ENCODE results near the gene NEK11.

NEK11 gene

DNA sequence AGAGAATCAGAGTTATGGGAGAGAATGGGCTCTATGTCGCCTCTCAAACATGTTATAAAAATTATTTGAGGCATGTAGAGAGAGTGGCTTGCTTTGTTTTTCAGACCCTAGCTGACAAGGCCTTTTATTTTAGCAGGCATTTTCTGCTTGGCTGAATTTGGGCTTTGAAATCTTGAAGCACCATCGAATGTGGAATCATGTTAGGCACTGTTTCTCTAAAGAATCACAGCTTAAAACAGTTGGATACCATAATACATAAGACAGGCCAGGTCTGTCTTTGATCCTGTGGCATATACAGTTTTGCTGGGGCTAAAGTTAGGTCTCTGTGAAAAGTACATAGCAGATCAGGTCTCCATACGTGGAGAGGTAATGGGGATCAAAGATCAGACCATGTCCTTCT lies 142.7 kb downstream of the NEK11 start:
- TF ChIP-seq FOXM1 (IDR thresholded peaks at IDR 0.05; ENCODE audit: borderline replicate concordance) (no peak), SUZ12 (IDR thresholded peaks at IDR 0.05) (no peak), FOXA1 (IDR thresholded peaks at IDR 0.05) (no peak), LEF1 (IDR thresholded peaks at IDR 0.05; ENCODE audit: borderline replicate concordance) (no peak), SP1 (IDR thresholded peaks at IDR 0.05) (no peak), ARNT (IDR thresholded peaks at IDR 0.05) (no peak), CTBP1 (IDR thresholded peaks at IDR 0.05; ENCODE audit: borderline replicate concordance) (no peak), L3MBTL2 (conservative IDR thresholded peaks at IDR 0.05) (no peak), BHLHE40 (IDR thresholded peaks at IDR 0.05; ENCODE audit: borderline replicate concordance) (no peak), NFRKB (IDR thresholded peaks at IDR 0.05) (no peak), TARDBP (IDR thresholded peaks at IDR 0.05) (no peak), ELF4 (IDR thresholded peaks at IDR 0.05) (no peak), HDGF (IDR thresholded peaks at IDR 0.05; ENCODE audit: borderline replicate concordance) (no peak), FOXK2 (IDR thresholded peaks at IDR 0.05) (no peak)
- TF ChIP-seq, protein P1, sequence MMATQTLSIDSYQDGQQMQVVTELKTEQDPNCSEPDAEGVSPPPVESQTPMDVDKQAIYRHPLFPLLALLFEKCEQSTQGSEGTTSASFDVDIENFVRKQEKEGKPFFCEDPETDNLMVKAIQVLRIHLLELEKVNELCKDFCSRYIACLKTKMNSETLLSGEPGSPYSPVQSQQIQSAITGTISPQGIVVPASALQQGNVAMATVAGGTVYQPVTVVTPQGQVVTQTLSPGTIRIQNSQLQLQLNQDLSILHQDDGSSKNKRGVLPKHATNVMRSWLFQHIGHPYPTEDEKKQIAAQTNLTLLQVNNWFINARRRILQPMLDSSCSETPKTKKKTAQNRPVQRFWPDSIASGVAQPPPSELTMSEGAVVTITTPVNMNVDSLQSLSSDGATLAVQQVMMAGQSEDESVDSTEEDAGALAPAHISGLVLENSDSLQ (IDR thresholded peaks at IDR 0.05): no peak
- DNase-seq (ENCODE audit: extremely low spot score): no peak
- ChIA-PET CTCF (no interaction called here), POLR2A (no interaction called here)

- POLR2A ChIA-PET: no interaction called here
- TF ChIP-seq, protein P1 (IDR thresholded peaks at IDR 0.05): no peak
- TF ChIP-seq ELF4 (IDR thresholded peaks at IDR 0.05) (no peak), NFRKB (IDR thresholded peaks at IDR 0.05) (no peak), L3MBTL2 (conservative IDR thresholded peaks at IDR 0.05) (no peak), FOXK2 (IDR thresholded peaks at IDR 0.05) (no peak), ARNT (IDR thresholded peaks at IDR 0.05) (no peak), CTBP1 (IDR thresholded peaks at IDR 0.05; ENCODE audit: borderline replicate concordance) (no peak), SUZ12 (IDR thresholded peaks at IDR 0.05) (no peak), ZNF384 (IDR thresholded peaks at IDR 0.05) (no peak), BHLHE40 (IDR thresholded peaks at IDR 0.05; ENCODE audit: borderline replicate concordance) (no peak), TARDBP (IDR thresholded peaks at IDR 0.05) (no peak), SP1 (IDR thresholded peaks at IDR 0.05) (no peak), LEF1 (IDR thresholded peaks at IDR 0.05; ENCODE audit: borderline replicate concordance) (no peak), HDGF (IDR thresholded peaks at IDR 0.05; ENCODE audit: borderline replicate concordance) (no peak)
- CTCF ChIA-PET: no interaction called here
- no peak for DNase-seq (ENCODE audit: extremely low spot score)
Observed at GRCh38 chr3:131172502-131173200, 146.0 kb downstream of the NEK11 start.

- no peak for DNase-seq (ENCODE audit: extremely low spot score)
- POLR2A ChIA-PET: no interaction called here
- CTCF ChIA-PET: no interaction called here
- TF ChIP-seq SUZ12 (IDR thresholded peaks at IDR 0.05) (no peak), L3MBTL2 (conservative IDR thresholded peaks at IDR 0.05) (no peak), SP1 (IDR thresholded peaks at IDR 0.05) (no peak), FOXK2 (IDR thresholded peaks at IDR 0.05) (no peak), FOXA1 (IDR thresholded peaks at IDR 0.05) (no peak), FOXM1 (IDR thresholded peaks at IDR 0.05; ENCODE audit: borderline replicate concordance) (no peak), HDGF (IDR thresholded peaks at IDR 0.05; ENCODE audit: borderline replicate concordance) (no peak), LEF1 (IDR thresholded peaks at IDR 0.05; ENCODE audit: borderline replicate concordance) (no peak), CTBP1 (IDR thresholded peaks at IDR 0.05; ENCODE audit: borderline replicate concordance) (no peak), NFRKB (IDR thresholded peaks at IDR 0.05) (no peak), ARNT (IDR thresholded peaks at IDR 0.05) (no peak), TARDBP (IDR thresholded peaks at IDR 0.05) (no peak), BHLHE40 (IDR thresholded peaks at IDR 0.05; ENCODE audit: borderline replicate concordance) (no peak), ELF4 (IDR thresholded peaks at IDR 0.05) (no peak), ZNF384 (IDR thresholded peaks at IDR 0.05) (no peak)
- TF ChIP-seq, protein P1 (IDR thresholded peaks at IDR 0.05): no peak
Observed at GRCh38 chr3:131174752-131175151, 148.1 kb downstream of the NEK11 start.

DNA sequence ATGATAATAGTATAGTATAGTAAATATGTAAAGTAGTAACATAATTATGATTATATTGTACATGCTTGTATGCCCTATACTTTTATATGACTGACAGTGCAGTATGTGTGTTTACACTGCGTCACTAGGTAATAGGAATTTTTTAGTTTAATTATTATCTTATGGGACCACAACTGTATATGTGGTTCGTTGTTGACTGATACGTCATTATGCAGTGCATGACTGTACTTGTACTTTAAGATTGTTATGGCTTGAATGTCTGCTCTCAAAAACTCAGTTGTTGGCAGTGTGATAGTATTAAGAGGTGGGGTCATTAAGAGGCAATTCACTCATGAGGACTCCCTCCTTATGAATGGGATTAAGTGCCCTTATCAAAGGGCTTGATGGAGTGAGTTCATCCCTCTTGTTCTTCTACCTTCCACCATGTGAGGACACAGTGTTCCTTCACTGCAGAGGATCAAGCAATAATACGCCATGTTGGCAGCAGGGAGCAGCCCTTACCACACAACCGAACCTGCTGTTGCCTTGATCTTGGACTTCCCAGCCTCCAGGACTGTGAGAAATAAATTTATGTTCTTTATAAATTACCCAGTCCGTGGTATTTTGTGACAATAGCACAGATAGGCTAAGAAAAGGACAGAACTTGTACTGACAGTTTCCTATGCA lies 152.2 kb downstream of the NEK11 start:
- TF ChIP-seq FOXK2 (IDR thresholded peaks at IDR 0.05) (no peak), TARDBP (IDR thresholded peaks at IDR 0.05) (no peak), L3MBTL2 (conservative IDR thresholded peaks at IDR 0.05) (no peak)
- TF ChIP-seq, protein P1 (IDR thresholded peaks at IDR 0.05): no peak
- DNase-seq (ENCODE audit: extremely low spot score): no peak
- POLR2A ChIA-PET: no interaction called here
- CTCF ChIA-PET: no interaction called here

- ChIA-PET POLR2A (no interaction called here), CTCF (no interaction called here)
- TF ChIP-seq ARNT (IDR thresholded peaks at IDR 0.05) (no peak), LEF1 (IDR thresholded peaks at IDR 0.05; ENCODE audit: borderline replicate concordance) (no peak)
- no peak for DNase-seq (ENCODE audit: extremely low spot score)
Observed at GRCh38 chr3:131192701-131193100, 166.0 kb downstream of the NEK11 start.

Data from HEK293T (cell line).